AG10803 (cell line): ENCODE results near the gene MALRD1.

ENCODE experiments used
- DNase-seq: peaks from one replicate; pipeline ENCODE4 v3.0.0; 2010; ENCODE audit warnings: low read depth
- H3K4me3 ChIP-seq: 2 replicates; pipeline ENCODE4 v1.5.1; 2011; ENCODE audit warnings: mild to moderate bottlenecking, low read length, control low read depth
- CTCF ChIP-seq: conservative IDR thresholded peaks from 2 replicates; pipeline ENCODE4 v1.5.1; 2011; ENCODE audit warnings: mild to moderate bottlenecking, low read length, control low read depth, inconsistent platforms

Gene MALRD1

DNA sequence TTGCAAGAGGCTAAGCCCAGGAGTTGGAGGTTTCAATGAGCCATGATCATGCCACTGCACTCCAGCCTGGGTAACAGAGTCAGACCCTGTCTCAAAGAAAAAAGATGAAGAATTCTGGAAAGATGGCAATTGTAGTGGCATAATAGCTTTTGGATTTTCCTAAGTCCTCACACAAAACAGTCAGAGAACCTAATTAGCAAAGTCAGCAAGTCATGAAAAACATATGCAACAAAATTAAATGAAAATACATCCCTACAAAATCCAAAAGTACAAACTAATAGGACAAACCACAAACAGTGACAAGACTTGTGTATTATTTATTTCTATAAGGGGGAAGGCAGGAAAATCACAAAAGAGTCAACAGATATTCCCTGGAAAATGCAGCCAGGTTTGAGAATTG is 405.4 kb downstream of the MALRD1 start:
- no peak for TF ChIP-seq CTCF
- H3K4me3 ChIP-seq, result no peak overlapping the region

GRCh38 chr10:19461588-19461987 is 413.0 kb downstream of the MALRD1 start:
- DNase-seq, result no peak
- no peak for TF ChIP-seq CTCF
- no peak overlapping the region for H3K4me3 ChIP-seq

More for the DNA sequence above, 405.4 kb downstream of the MALRD1 start:
- DNase-seq, result no peak

DNA sequence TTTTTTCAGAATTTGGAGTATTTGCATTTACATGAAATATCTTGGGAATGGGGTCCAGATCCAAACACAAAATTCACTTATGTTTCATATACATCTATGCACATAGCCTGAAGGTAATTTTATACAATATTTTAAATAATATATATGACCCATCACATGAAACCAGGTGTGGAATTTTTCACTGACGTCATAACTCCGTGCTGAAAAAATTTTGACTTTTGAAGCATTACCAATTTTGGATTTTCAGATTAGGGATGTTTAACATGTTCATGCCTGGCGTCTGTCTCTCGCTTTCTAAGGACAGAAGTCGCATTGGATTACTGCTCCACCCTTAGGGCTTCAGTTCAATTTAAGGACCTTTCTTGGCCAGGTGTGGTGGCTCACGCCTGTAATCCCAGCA is 418.1 kb downstream of the MALRD1 start:
- H3K4me3 ChIP-seq, result no peak overlapping the region
- TF ChIP-seq CTCF, result no peak
- no peak for DNase-seq

DNA sequence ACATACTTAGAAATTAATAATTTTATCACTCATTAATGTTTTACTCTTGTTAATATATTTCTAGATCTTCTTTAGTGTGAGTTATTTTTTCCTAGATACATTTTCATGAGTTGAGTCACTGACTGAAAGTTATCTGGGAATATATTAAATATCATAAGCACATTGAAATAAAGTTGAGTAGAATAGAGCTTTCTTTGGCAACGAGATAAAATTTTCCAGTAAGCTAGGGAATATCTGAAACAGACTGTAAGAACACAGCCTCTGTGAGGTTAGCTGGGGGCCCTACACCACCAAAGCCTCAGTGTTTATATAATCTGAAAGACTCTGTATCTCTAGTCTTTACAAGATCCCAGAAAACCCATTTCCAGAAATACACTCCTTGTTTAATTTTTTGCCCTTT is 419.8 kb downstream of the MALRD1 start:
- no peak for TF ChIP-seq CTCF
- no peak for DNase-seq
- H3K4me3 ChIP-seq, result no peak overlapping the region

GRCh38 chr10:19469521-19469920 is 420.9 kb downstream of the MALRD1 start:
- no peak for TF ChIP-seq CTCF
- H3K4me3 ChIP-seq, result no peak overlapping the region
- no peak for DNase-seq

- no peak for TF ChIP-seq CTCF
- no peak overlapping the region for H3K4me3 ChIP-seq
- DNase-seq, result no peak
These were observed 431.3 kb downstream of the MALRD1 start for GRCh38 chr10:19479854-19480253.

- no peak overlapping the region for H3K4me3 ChIP-seq
- no peak for TF ChIP-seq CTCF
- no peak for DNase-seq
These were observed 431.8 kb downstream of the MALRD1 start for GRCh38 chr10:19480353-19480752.
